ENCODE measurements around the gene DCAF15. TPM values are rescaled to one million over a fixed set of nuclear protein-coding genes. Genes with fewer than 3 reads are reported as not detected.

The DCAF15 gene
- total and polyA plus RNA-seq, 8 donors, result 7.1 to 37.3 (median 25.8) TPM

DNA sequence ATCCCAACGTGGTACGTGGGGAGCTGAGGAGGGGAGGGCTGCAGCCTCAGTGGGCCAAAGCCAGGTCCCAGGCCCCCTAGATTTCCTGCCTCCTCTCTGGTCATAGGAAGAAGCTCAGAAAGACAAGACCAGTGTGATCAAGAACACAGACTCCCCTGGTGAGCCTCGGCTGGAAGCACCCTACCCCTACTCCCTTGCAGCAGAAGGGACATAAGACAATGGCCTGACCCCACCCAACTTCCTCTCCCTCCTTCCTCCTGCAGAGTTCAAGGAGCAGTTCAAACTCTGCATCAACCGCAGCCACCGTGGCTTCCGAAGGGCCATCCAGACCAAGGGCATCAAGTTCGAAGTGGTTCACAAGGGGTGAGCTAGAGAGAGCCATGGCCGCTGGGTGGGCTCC lies 25.6 kb upstream of the DCAF15 start:
- no peak for DNase-seq
- TF ChIP-seq POLR2AphosphoS5 (IDR thresholded peaks at IDR 0.05), result no peak
- TF ChIP-seq POLR2A (IDR thresholded peaks at IDR 0.05), result no peak
- TF ChIP-seq EP300 (IDR thresholded peaks at IDR 0.05), result no peak
- TF ChIP-seq, protein P1, sequence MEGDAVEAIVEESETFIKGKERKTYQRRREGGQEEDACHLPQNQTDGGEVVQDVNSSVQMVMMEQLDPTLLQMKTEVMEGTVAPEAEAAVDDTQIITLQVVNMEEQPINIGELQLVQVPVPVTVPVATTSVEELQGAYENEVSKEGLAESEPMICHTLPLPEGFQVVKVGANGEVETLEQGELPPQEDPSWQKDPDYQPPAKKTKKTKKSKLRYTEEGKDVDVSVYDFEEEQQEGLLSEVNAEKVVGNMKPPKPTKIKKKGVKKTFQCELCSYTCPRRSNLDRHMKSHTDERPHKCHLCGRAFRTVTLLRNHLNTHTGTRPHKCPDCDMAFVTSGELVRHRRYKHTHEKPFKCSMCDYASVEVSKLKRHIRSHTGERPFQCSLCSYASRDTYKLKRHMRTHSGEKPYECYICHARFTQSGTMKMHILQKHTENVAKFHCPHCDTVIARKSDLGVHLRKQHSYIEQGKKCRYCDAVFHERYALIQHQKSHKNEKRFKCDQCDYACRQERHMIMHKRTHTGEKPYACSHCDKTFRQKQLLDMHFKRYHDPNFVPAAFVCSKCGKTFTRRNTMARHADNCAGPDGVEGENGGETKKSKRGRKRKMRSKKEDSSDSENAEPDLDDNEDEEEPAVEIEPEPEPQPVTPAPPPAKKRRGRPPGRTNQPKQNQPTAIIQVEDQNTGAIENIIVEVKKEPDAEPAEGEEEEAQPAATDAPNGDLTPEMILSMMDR (IDR thresholded peaks at IDR 0.05), result no peak
- 69 to 88% (median 83%) methylated on average over 7 to 8 of the region's 8 CpGs for WGBS, 5 donors
- H3K27me3 ChIP-seq, result no peaks in the 10 kb centered on the region
- no peaks in the 10 kb centered on the region for H3K4me1 ChIP-seq
- H3K36me3 ChIP-seq, result peaks cover 60 to 90% (median 89%) of the 10 kb centered on the region in 4 donors
- intact Hi-C loops (cut with DNase I; ENCODE audit: low total_unique reads), result no loop called here
- no peak overlapping the region for H3K4me3 ChIP-seq
- H3K9me3 ChIP-seq, result no peaks in the 10 kb centered on the region
- no peak overlapping the region for H3K27ac ChIP-seq

DNA sequence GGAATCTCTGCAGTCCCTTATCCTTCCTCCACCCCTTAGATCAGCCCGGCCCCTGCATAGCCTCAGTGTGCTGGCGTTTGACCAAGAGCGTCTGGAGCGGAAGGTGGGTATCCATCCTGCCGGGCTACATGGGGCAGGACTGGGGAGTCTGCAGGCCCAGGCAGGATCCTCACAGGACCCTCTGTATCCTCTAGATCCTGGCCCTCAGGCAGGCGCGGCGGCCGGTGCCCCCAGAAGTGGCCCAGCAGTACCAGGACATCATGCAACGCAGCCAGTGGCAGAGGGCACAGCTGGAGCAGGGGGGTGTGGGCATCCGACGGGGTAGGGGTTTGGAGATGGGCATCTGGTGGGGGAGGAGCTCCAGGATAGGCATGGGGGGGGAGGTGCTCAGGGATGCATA lies 23.0 kb upstream of the DCAF15 start:
- TF ChIP-seq EP300 (IDR thresholded peaks at IDR 0.05), result no peak
- TF ChIP-seq POLR2AphosphoS5 (IDR thresholded peaks at IDR 0.05), result no peak
- no peak for TF ChIP-seq POLR2A (IDR thresholded peaks at IDR 0.05)
- Histone ChIP-seq H3K27ac (no peak overlapping the region), H3K27me3 (peaks cover 0 to 16% (median 0%) of the 10 kb centered on the region in 3 donors), H3K9me3 (no peaks in the 10 kb centered on the region), H3K4me1 (no peaks in the 10 kb centered on the region), H3K36me3 (peaks cover 38 to 64% (median 63%) of the 10 kb centered on the region in 4 donors), H3K4me3 (no peak overlapping the region)
- intact Hi-C loops (cut with DNase I; ENCODE audit: low total_unique reads), result no loop called here
- 77 to 93% (median 89%) methylated on average over 3 to 12 of the region's 12 CpGs for WGBS, 5 donors
- no peak for DNase-seq

DNA sequence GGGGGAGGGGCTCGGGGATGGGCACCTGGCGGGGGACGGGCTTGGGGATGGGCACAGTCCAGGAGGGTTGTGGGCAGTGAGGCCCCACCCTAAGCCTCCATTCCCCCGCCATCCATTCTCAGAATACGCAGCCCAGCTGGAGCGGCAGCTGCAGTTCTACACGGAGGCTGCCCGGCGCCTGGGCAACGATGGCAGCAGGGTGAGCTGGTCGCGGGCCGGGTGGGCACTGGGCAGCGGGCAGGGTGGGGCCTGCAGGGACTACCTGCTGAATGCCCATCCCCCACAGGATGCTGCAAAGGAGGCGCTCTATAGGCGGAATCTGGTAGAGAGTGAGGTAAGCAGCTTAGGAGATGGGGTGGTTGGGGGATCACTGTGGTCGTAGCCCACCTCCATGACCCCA lies 22.4 kb upstream of the DCAF15 start:
- TF ChIP-seq POLR2AphosphoS5 (IDR thresholded peaks at IDR 0.05), result no peak
- TF ChIP-seq POLR2A (IDR thresholded peaks at IDR 0.05), result no peak
- TF ChIP-seq EP300 (IDR thresholded peaks at IDR 0.05), result no peak
- TF ChIP-seq, protein P1 (IDR thresholded peaks at IDR 0.05), result no peak
- Histone ChIP-seq H3K4me3 (no peak overlapping the region), H3K36me3 (peaks cover 32 to 58% (median 57%) of the 10 kb centered on the region in 4 donors), H3K27me3 (peaks cover 0 to 22% (median 0%) of the 10 kb centered on the region in 3 donors), H3K27ac (no peak overlapping the region), H3K9me3 (no peaks in the 10 kb centered on the region), H3K4me1 (no peaks in the 10 kb centered on the region)
- intact Hi-C loops (cut with DNase I; ENCODE audit: low total_unique reads), result no loop called here
- 89 to 95% (median 91%) methylated on average over 8 to 17 of the region's 17 CpGs for WGBS, 5 donors
- no peak for DNase-seq

DNA sequence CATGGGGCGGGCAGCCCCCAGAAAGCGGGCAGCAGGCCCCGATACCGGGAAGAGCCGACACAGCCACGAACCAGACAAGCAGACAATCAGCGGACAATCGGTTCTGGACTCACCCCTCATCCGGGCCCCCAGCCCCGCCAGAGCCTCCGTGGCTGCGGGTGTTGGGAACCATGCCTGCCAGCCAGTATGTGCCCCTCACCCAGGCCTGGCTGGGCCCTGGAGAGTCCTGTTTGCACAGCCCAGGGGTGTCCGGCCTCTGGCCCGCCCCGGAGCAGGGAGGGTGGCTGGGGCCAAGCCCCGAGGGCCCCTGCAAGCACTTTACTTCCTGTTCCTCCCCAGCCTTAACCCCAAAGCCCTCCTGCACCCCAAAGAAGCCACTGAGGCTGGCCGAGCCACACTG lies 21.9 kb upstream of the DCAF15 start:
- intact Hi-C loops (cut with DNase I; ENCODE audit: low total_unique reads), result no loop called here
- 20 to 86% (median 82%) methylated on average over 1 to 17 of the region's 17 CpGs for WGBS, 5 donors
- no peak overlapping the region for H3K4me3 ChIP-seq
- H3K27me3 ChIP-seq, result peaks cover 0 to 27% (median 0%) of the 10 kb centered on the region in 3 donors
- H3K27ac ChIP-seq, result no peak overlapping the region
- H3K36me3 ChIP-seq, result peaks cover 27 to 54% (median 52%) of the 10 kb centered on the region in 4 donors
- no peaks in the 10 kb centered on the region for H3K4me1 ChIP-seq
- TF ChIP-seq, protein P1 (IDR thresholded peaks at IDR 0.05), result no peak
- TF ChIP-seq POLR2A (IDR thresholded peaks at IDR 0.05) (no peak), EP300 (IDR thresholded peaks at IDR 0.05) (no peak), POLR2AphosphoS5 (IDR thresholded peaks at IDR 0.05) (no peak)
- no peak for DNase-seq
- no peaks in the 10 kb centered on the region for H3K9me3 ChIP-seq

DNA sequence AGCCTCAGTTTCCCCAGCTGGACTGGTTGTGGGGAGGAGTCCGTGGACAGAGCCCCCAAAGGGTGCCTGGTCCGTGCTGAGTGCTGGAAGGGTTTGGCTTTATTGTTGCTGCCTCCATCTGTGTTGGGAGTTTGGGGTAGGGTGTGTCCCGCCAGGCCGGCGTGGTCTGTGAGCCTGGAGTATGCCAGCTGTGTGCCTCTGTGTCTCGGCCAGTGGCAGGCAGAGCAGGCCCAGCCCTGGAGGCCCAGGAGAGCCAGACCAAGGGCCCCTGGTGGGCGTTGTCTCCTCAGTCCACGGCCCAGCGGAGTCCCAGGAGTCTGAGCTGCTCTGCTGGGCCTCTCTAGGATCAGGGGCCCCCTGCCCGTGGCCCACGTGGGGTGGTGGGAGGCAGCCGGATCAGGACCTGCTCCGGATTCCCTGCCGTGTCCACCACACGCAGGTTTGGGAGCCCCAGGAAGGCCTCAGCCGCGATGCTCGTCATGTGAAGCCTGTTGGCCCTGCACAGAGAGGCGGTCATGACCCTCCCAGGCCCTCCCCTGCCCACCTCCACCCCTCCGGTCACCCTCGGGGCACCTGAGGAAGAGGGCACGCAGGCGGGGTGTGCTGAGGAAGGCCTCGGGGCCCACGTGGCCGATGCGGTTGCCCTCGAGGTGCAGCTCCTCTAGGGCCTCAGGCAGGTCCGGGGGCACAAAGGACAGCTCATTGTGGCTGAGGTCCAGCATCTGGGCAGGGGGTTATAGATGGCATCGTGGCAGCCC lies 20.7 kb upstream of the DCAF15 start:
- Histone ChIP-seq H3K4me1 (no peaks in the 10 kb centered on the region), H3K36me3 (peaks cover 21 to 46% (median 43%) of the 10 kb centered on the region in 4 donors), H3K4me3 (no peak overlapping the region), H3K27me3 (peaks cover 0 to 38% (median 4%) of the 10 kb centered on the region in 3 donors), H3K27ac (no peak overlapping the region), H3K9me3 (no peaks in the 10 kb centered on the region)
- 84 to 87% (median 85%) methylated on average over 13 to 30 of the region's 30 CpGs for WGBS, 5 donors
- TF ChIP-seq, protein P1 (IDR thresholded peaks at IDR 0.05), result no peak
- TF ChIP-seq POLR2AphosphoS5 (IDR thresholded peaks at IDR 0.05) (no peak), POLR2A (IDR thresholded peaks at IDR 0.05) (no peak), EP300 (IDR thresholded peaks at IDR 0.05) (no peak)
- intact Hi-C loops (cut with DNase I; ENCODE audit: low total_unique reads), result no loop called here
- DNase-seq, result no peak
